ENCODE data around the gene MEI1.

The MEI1 gene

DNA sequence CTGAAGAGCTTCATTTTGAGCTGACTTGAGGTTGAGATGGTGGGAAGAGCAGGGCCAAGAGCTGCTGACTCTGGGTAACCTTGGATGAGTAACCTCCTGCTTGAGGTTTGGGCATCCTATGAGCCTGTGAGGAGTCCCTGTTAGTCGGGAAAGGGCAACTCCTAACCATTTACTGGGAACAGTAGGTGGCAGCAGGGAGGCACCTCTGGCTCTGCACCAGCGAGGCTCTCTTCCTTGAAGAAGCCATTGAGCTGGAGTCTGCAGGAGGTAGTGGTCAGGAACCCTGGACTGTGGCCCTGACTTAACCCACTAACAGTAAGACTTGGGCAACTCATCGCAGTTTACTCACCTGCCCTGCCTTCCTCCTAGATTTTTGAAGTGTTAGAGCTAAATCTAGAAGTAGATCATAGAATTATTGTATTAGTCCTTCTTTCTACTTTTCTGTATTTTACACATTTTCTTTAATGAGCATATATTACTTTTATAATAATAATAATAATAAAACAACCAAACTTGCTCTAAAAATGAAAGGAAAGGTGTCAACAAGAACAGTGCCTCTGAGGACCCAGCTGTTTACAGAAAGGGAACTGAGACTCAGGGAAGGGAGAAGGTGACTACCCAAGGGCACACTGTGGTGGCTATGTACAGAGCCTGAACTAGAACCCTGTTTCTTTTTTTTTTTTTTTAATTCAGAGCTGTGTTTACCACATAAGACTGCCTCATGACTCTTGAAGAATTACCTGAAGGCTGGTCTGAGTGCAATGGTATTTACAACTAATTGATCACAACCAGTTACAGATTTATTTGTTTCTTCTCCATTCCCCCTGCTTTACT is 47.5 kb downstream of the MEI1 start:
- DNase-seq (ENCODE audit: low spot score): peak; percentile 83

DNA sequence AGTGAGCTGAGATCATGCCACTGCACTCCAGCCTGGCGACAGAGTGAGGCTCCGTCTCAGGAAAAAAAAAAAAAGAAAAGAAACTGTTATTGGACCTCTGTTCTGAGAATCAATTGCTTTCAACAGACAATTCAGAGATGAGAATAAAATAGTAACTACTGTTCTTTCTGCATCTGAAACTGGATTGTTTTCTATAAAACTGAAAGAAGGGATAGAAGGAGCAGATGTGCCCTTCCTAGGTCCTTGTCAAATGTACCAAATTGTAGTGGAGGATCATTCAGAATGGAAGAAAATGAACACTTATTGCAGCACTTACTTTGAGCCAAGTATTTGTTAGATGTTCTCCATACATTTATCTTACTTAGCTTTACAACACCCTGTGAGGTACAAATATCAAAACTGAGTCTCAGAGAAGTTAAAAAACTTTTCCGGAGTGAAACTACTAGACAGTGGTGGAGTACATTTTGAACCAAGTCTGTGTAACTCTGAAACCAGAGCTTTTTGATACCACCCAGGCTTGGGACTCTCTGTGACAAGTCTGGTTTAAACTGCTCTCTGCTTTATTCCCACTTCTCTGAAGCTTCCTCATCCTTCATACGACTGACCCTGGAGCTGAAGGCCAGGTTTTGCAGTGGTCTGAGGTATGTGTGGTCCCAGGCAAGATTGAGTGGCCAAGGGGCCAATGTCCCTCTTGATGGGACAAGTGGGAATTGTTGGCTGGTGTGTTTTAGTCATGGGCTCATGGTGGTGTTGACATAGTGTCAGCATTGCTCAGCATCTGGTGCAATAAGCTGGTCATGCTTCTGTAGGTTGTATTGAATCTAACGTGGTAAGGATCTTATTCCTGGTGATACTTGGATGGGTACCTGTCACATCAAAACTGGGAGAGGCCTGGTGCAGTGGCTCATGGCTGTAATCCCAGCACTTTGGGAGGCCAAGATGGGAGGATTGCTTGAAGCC is 53.0 kb downstream of the MEI1 start:
- DNase-seq (ENCODE audit: low spot score): no peak

DNA sequence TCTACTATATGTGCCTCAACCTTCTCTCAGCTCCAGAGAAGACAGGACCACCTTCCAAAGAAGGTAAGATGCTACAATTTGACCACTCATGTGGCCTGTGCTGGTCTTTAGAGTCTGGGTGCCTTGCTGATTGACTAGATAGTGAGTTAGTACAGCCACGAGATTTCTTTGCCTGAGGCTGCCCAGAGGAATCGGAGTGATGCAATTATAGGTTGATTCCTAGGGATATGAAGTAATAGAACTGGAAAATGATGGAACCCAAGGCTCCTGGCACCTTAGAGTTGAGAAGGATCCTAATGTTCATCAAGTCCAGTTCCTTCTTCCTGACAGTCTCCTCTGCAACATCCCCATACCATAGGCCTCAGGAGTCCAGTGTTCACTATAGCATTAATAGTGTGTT is 54.7 kb downstream of the MEI1 start:
- DNase-seq (ENCODE audit: low spot score): no peak

DNA sequence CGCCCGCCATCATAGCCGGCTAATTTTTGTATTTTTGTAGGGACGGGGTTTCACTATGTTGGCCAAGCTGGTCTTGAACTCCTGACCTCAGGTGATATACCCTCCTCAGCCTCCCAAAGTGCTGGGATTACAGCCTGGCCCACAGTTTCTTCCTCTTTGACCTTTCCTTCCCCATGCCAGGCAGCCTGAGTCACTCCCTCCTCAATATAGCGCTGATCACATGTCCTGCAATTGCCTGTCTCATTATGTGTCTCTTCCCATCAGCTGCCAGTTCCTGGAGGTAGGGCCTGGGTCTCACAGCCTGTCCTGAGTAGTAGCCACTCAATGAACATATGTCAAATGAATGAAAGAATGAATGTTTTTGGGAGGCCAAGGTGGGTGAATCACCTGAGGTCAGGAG is 58.2 kb downstream of the MEI1 start:
- DNase-seq (ENCODE audit: low spot score): no peak

DNA sequence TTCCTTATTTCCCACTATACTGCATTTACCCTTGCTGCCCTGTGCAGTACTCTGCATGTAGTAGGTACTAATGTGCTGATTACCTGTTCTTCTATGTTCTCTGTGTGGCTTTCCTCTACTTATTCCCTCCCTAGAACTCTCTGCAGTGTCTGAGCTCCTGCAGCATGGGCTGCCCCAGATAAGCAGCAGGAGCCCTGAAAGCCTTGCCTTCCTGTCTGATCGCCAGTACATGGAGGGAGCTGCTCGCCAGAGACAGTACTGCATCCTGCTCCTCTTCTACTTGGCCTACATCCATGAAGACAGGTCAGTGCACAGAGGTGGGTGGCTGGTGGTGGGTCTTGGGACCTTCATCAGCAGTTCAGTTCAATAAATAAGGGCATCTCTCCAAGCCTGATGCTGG is 58.9 kb downstream of the MEI1 start:
- DNase-seq (ENCODE audit: low spot score): no peak

DNA sequence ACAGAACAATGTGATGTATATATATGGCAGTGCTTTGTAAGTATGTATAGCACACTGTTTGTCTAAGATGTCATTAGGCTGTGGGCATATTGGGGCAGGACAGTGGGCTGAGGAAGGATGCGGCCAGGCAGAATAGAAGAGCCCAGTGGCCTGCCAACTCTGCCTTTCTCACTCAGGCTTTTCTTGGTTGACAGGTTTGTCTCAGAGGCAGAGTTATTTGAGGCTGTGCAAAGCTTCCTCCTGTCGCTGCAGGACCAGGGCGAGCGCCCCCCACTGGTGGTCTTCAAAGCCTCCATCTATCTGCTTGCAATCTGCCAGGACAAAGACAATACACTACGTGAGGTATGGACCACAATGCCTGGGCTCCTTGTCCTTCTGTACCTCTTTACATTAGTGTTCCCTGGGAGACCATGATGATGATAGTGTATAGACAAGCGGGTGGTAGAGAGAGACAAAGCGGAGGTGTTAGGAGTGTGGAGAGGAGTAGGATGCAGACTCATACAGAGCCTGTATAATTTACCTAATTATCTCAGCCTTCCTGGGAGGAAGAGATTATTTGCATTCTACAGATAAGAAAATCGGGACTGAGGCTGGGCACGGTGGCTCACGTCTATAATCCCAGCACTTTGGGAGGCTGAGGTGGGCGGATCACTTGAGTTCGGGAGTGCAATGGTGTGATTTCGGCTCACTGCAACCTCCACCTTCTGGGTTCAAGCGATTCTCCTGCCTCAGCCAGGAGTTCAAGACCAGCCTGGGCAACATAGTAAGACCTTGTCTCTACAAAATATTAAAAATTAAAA is 63.9 kb downstream of the MEI1 start:
- DNase-seq (ENCODE audit: low spot score): no peak

DNA sequence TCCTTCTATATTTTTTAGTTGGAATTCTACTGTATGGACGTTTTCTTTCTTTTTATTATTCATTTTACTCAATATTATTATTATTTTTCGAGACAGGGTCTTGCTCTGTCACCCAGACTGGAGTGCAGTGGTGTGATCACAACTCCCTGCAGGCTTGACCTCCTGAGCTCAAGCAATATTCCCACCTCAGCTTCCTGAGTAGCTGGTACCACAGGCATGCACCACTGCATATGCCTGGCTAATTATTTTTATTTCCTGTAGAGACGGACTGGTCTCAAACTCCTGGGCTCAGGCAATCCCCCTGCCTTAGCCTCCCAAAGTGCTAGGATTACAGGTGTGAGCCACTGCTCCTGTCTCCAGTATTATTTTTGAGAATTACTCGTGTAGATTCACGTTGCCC is 67.2 kb downstream of the MEI1 start:
- DNase-seq (ENCODE audit: low spot score): no peak

DNA sequence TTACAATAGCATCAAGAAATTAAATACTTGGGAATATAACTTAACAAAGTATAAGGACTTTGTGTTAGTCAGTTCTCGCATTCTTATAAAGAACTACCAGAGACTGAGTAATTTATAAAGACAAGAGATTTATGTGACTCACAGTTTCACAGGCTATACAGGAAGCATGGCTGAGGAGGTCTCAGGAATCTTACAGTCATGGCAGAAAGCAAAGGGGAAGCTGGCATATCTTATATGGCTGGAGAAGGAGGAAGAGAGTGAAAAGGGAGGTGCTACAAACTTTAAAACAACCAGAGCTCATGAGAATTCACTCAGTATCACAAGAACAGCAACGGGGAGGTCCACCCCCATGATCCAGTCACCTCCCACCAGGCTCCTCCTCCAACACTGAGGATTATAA is 69.1 kb downstream of the MEI1 start:
- no peak for DNase-seq (ENCODE audit: low spot score)

DNA sequence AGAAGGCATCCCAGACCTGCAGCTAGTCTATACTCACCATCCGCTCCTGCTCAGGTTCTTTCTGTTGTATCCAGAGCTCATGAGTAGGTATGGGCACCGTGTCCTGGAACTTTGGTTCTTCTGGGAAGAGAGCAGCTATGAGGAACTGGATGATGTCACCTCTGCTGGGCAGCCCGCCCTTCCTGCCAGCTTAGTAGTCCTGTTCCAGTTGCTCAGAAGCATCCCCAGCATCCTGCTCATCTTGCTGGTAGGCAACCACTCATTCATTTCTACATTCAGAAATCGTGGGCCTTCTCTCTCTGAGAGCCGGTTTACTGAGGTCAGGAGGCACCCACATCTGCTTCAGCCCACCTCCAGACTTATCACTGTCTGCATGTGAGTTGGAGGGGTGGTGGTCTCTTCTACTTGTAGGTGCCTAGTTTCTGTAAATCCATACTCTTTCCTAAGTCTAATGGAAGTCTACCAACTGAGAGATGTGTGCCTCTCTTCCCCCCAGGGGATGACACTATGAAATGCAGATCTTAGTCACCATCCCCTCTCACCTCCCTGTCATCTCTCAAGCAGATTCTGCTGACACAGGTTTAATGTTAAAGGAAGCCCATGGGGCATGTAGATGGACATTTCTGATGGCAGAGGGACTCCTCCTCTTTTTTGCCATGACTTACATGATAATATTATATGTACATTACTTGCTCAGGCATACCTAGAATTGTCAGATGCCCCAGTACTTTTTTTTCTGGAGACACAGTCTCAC is 71.6 kb downstream of the MEI1 start:
- no peak for DNase-seq (ENCODE audit: low spot score)

DNA sequence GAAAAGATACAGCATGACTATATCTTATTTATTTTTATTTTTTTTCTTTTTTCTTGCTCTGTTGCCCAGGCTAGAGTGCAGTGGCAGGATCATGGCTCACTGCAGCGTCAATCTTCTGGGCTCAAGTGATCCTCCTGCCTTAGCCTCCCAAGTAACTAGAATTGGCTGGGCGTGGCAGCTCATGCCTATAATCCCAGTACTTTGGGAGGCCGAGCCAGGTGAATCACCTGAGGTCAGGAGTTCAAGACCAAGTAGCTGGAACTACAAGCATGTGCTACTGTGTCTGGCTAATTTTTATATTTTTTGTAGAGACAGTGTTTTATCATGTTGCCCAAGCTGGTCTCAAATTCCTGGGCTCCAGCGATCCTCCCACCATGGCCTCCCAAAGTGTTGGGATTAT is 72.9 kb downstream of the MEI1 start:
- DNase-seq (ENCODE audit: low spot score): no peak

DNA sequence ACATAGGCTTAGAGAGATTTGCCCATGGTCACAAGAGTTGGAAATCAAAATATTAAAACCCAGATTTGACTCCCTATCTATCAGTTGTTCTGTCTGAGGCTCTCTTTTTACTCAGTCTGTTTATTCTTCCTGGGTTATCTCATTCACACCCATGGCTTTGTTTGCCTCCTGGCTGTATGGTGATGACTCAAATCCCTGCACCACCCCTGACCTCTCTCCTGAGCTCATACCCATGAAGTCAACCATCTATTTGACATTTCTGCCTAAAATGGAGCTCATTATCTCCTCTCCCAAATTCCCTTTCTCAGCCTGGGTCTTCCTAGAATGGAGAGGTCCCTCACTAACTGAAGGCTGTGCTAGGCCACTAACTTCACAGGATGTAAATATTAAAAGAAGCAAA is 73.3 kb downstream of the MEI1 start:
- peak; percentile 14 for DNase-seq (ENCODE audit: low spot score)

DNA sequence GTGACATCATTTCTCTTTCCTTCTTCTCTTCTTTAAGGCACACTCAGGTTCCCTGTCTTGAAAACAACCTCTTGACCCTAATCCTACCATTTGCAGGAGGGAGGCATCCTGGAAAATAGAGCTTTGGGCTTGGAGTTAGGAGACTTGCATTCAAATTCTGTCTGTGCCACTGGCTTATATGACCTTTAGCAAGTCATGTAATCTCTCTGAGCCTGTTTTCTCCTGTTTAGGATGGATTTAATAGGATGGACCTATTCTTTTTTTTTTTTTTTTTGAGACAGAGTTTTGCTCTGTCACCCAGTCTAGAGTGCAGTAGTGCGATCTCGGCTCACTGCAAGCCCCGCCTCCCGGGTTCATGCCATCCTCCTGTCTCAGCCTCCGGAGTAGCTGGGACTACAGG is 76.0 kb downstream of the MEI1 start:
- no peak for DNase-seq (ENCODE audit: low spot score)

DNA sequence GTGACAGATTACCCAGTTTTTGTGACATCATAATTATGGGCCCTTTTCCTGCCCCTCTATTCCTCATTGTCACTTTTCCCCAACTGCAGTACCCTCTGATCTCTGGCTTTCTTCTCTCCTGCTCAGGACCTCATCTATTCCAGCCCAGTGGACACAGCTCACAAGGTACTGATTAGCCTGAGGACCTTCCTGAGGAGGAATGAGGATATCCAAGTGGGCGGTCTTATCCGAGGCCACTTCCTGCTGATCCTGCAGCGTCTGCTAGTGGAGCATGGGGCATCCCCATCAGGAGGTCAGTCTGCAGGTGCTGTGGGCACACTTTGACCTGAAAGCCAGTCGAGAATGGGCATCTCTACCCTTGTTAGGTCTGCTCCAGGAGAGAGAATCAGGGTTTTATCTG is 76.7 kb downstream of the MEI1 start:
- no peak for DNase-seq (ENCODE audit: low spot score)

DNA sequence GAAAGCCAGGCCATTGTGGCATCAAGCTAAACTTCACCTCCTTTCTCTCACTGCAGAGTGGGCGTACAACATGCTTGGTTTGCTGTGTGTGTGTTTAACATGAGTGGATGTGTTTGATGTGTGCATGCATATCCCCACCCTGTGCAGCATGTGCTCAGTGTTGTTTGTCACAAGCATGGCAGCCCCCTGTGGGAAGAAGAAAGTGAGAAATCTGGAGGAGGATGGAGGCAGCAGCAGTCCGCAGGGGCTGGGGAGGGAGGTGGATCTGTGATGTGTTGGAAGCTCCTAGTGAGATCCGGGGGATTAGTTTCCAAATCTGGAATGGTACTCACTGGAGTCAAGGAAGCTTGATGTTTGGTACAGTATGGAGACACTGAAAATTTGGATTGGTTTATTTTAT is 77.1 kb downstream of the MEI1 start:
- no peak for DNase-seq (ENCODE audit: low spot score)

DNA sequence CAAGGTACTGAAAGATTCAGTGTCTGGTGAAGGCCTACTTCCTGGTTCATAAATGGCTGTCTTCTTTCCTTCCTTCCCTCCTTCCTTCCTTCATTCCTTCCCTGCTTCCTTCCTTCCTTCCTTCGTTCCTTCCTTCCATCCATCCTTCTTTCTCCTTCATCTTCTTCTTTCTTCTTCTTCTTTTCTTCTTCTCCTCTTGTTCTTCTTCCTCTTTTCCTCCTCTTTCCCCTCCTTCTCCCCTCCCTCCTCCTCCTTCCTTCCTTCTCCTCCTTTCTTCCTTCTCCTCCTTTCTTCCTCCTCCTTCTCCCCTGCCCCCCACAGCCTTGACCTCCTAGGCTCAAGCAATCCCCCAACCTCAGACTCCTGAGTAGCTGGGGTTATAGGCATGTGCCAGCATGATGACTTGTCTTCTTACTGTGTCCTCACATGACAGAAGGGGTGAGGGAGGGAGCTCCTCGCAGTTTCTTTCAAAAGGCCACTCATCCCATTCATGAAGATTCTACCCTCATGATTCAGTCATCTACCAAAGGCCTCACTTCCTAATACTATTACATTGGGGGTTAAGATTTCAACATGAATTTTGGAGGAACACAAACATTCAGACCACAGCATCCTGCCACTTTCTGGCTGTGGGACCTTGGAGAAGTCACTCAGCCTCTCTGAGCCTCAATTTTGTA is 78.6 kb downstream of the MEI1 start:
- DNase-seq (ENCODE audit: low spot score): no peak

DNA sequence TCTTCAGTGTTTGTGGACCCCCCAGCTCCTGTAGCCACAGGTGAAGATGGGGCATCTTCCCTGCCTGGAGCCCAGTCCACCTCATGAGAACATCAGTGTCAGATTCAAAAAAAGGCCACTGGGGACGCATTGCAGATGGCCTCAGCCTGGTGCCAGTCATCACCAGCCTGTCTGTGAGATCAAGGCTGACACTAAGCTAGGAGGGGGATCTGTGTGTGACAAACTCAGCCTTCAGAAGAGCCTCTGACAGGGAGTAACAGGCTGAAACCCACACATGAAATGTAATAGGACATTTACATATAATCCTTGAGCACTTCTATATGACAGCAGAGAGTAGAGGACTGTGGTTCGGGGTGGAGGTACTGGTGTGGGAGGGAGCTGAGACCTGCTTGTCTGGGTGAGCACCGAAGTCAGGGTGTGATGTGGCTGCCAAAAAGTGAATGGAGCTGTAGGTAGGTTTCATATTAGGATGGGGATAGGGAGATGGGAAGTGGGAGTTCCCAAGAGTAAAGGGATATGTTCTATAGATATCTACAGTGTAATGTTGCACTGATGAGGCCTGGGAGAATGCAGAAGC is 80.7 kb downstream of the MEI1 start:
- no peak for DNase-seq (ENCODE audit: low spot score)

DNA sequence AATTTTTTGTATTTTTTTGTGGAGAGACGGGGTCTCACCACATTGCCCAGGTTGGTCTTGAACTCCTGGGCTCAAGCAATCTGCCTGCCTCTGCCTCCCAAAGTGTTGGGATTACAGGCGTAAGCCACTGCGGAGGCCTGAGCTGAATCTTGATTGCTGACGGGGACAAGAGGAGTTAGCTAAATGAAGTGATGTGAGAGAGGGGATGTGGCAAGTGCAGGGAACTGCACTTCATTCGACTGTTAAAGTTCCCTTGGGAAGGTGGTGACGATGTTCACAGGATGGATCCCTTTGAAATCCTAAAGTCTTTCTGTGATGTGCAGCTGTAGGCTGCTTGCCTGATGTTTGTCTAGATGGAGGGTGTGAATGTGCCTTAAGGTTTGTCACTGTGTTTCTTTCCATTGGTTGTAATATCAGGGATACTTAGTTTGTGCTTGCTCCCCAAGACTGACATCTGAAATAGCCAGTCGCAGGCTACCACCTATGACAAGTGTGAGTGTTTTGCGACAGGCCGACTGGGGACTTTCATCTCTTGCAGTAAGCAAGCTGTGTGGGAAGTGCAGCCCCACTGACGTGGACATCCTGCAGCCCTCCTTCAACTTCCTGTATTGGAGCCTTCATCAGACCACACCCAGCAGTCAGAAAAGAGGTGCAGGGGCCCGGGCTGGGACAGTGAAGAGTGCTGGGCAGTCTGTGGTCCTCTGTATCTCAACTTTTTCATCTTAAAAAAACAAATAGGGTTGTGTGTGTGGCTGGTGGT is 81.6 kb downstream of the MEI1 start:
- no peak for DNase-seq (ENCODE audit: low spot score)

DNA sequence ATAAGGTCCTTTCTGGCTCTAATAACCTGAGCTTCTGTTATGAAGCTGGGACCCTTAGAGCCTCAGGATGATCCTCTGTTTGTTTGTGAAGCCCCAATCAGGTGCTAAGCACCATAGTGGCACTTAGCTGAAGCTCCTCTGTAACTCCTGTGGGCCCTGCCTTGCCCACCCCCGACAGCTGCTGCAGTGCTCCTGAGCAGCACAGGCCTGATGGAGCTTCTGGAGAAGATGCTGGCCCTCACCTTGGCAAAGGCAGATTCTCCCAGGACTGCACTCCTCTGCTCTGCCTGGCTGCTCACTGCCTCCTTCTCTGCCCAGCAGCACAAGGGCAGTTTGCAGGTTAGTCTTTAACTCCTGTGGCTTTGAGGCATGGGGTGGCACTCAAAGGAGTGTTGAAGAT is 82.2 kb downstream of the MEI1 start:
- no peak for DNase-seq (ENCODE audit: low spot score)

DNA sequence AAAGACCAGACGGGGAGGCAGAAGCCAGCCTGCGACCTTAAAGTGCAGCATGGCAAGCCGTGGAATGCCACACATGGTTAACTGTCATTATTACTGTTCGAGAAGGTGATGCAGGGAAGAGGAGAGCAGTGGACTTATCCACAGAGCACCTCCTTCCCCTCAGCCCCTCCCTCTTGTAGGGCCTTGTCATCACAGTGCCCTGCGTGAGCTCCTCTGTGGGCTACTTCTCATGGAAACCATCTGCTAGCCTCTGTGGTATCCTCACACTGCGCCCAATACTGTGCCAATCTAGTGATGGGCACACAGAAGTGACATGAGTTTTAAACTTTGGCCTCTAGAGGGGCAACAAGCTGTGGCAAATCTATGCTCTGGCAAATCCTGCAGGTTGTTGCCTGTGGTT is 83.0 kb downstream of the MEI1 start:
- no peak for DNase-seq (ENCODE audit: low spot score)

DNA sequence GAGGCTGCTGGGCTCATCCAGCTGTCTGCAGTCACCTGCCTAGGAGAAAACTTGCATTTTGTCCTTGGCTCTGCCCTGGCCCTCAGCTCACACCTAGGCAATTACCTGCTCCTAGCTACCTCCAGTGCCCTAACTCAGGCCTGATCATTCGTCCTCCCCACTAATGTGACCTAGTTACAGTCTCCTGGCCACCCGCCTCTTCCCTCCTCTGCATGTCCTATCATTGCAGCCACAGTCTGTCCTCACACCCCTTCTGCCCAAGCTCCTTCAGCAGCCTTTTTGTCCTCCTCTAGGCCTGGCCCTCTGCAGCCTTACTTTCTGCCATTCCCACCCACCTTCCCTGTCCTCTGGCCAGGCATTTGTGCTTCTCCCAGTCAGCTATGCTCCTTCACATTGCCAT is 83.4 kb downstream of the MEI1 start:
- no peak for DNase-seq (ENCODE audit: low spot score)
